Adrenal gland (tissue), 12 donors: ENCODE data around the gene WHRN. TPM values are rescaled to one million over a fixed set of nuclear protein-coding genes. Genes with fewer than 3 reads are reported as not detected.

Experiments used
- DNase-seq, 7 donors: peaks; one replicate each; pipeline ENCODE4 v3.0.0-alpha.2; 2019 to 2020
- H3K27ac ChIP-seq, 5 donors: fragments of 200-600 bp; sonication (generic) in 4 of 5; 1 replicate in 3 of 5; 2 replicates in 2 of 5; pipeline versions ENCODE4 v1.5.1 to v1.8.0; 2016 to 2020; ENCODE audit warnings: mild to moderate bottlenecking in 1 of 5
- H3K27me3 ChIP-seq: fragments of 200-600 bp; 2 replicates; pipeline ENCODE4 v1.8.0; 2021
- H3K36me3 ChIP-seq, 2 donors: fragments of 200-600 bp; replicated peaks in 1 of 2; 1 replicate in 1 of 2; 2 replicates in 1 of 2; pipeline versions ENCODE4 v1.5.1 to v1.8.0; 2018 to 2022
- H3K4me1 ChIP-seq, 2 donors: fragments of 200-600 bp; replicated peaks in 1 of 2; 1 replicate in 1 of 2; 2 replicates in 1 of 2; pipeline versions ENCODE4 v1.5.1 to v1.8.0; 2018 to 2021
- H3K4me3 ChIP-seq, 4 donors: fragments of 200-600 bp; sonication (generic) in 3 of 4; one replicate each; pipeline ENCODE4 v1.5.1; 2016 to 2018
- H3K9me3 ChIP-seq, 3 donors: fragments of 200-600 bp; sonication (generic) in 1 of 3; replicated peaks in 1 of 3; 1 replicate in 2 of 3; 2 replicates in 1 of 3; pipeline versions ENCODE4 v1.5.1 to v1.8.0; 2016 to 2021
- POLR2A ChIP-seq, 2 donors: fragments of 450-650 bp; IDR thresholded peaks; one replicate each; pipeline ENCODE4 v1.6.1; 2017; ENCODE audit warnings: antibody characterized with exemption in 2 of 2, mild to moderate bottlenecking in 2 of 2, moderate library complexity in 1 of 2
- WGBS, 4 donors: extraction: QIAGEN DNeasy Blood & Tissue Kit in 2 of 4; methylation state at CpG; one replicate each; pipeline versions ENCODE4 v1.1.5 to v1.1.7; 2013 to 2017; 5-methylcytosine and 5-hydroxymethylcytosine counted together
- intact Hi-C, 2 donors: fragments of 100-400 bp; cut with DNase I; formaldehyde crosslinking; loops; one replicate each; pipeline versions ENCODE4 v1.14.1 to v1.15.0; 2022 to 2023
- polyA plus RNA-seq, 3 donors: library from polyadenylated mRNA; stranded (reverse); fragments of 200-250 nt in 2 of 3; fragments of 350-450 nt in 1 of 3; fragmentation: Illumina TruSeq in 1 of 3; extraction: RNeasy Lipid Tissue Mini Kit (QIAGEN cat#74804) in 1 of 3; gene quantifications; one replicate each; pipeline ENCODE4 v1.2.3, GENCODE V29; 2013 to 2014
- total RNA-seq, 9 donors: library from RNA; depleted of rRNA in 4 of 9; stranded (reverse); fragments of >200 nt in 4 of 9; fragments of 120-200 nt in 1 of 9; fragmentation: NEBNext Ultra II Directional in 1 of 9; extraction: Animal tissue kit (Norgen Biotek cat#: 25700) in 1 of 9; gene quantifications; one replicate each; pipeline versions ENCODE4 v1.1.0 to v1.2.4, GENCODE V29; 2013 to 2023
- TF ChIP-seq, protein P1 (sequence below), 6 experiments: fragments of 450-650 bp in 4 of 6; fragments of 200-600 bp in 2 of 6; sonication (generic) in 1 of 6; IDR thresholded peaks; 1 replicate in 5 of 6; 2 replicates in 1 of 6; pipeline versions ENCODE4 v1.5.1 to v1.8.0; 2016 to 2021; ENCODE audit warnings: antibody characterized with exemption in 6 of 6, mild to moderate bottlenecking in 2 of 6, moderate library complexity in 1 of 6
- donor health status: healthy with polysubstance abuse.
- donor health status: Bipolar disorder and iron deficiency.
- donor health status: DM: yes; HTN: yes; CAD: no.
- donor health status: DM: no; HTN: no; CAD: no.
- donor health status: DM: no; HTN: no; CAD: no.
- donor health status: DM: yes; HTN: yes; CAD: no.

Gene WHRN
- total and polyA plus RNA-seq, 12 donors = 33.4 to 359 (median 96.4) TPM

DNA sequence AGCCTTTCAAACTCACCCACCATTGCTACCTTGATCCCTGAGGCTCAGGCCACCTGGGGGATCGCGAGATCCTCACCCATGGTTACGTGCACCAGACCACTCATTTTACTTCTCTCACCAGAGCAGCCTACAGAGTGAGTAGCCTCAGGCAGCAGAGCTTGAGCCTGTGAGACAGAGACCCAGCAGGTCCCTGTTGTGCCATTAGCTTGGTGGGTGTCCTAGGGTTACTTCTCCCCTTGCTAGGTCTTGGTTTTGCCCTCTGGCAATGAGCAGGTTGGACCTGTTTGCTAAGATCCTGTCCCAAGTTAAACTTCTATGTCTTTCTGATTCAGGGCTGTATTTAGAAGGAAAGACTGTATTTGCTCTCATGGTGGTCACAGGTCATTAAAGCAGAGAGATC lies 21.8 kb downstream of the WHRN start:
- H3K4me1 ChIP-seq = peaks cover 26 to 87% of the 10 kb centered on the region in 2 donors
- H3K36me3 ChIP-seq = no peaks in the 10 kb centered on the region
- H3K27ac ChIP-seq = peak overlapping the region in 4 of 5 donors; percentile 64 to 91 (median 76)
- H3K27me3 ChIP-seq = no peaks in the 10 kb centered on the region
- H3K9me3 ChIP-seq = no peaks in the 10 kb centered on the region
- TF ChIP-seq POLR2A (IDR thresholded peaks at IDR 0.05) = no peak
- TF ChIP-seq, protein P1, sequence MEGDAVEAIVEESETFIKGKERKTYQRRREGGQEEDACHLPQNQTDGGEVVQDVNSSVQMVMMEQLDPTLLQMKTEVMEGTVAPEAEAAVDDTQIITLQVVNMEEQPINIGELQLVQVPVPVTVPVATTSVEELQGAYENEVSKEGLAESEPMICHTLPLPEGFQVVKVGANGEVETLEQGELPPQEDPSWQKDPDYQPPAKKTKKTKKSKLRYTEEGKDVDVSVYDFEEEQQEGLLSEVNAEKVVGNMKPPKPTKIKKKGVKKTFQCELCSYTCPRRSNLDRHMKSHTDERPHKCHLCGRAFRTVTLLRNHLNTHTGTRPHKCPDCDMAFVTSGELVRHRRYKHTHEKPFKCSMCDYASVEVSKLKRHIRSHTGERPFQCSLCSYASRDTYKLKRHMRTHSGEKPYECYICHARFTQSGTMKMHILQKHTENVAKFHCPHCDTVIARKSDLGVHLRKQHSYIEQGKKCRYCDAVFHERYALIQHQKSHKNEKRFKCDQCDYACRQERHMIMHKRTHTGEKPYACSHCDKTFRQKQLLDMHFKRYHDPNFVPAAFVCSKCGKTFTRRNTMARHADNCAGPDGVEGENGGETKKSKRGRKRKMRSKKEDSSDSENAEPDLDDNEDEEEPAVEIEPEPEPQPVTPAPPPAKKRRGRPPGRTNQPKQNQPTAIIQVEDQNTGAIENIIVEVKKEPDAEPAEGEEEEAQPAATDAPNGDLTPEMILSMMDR (IDR thresholded peaks at IDR 0.05) = no peak
- H3K4me3 ChIP-seq = no peak overlapping the region
- 85 to 95% (median 89%) methylated on average over 3 of the region's 3 CpGs for WGBS, 4 donors
- DNase-seq = peak in 1 of 7 donors; percentile 6
- intact Hi-C loops = no loop called here

DNA sequence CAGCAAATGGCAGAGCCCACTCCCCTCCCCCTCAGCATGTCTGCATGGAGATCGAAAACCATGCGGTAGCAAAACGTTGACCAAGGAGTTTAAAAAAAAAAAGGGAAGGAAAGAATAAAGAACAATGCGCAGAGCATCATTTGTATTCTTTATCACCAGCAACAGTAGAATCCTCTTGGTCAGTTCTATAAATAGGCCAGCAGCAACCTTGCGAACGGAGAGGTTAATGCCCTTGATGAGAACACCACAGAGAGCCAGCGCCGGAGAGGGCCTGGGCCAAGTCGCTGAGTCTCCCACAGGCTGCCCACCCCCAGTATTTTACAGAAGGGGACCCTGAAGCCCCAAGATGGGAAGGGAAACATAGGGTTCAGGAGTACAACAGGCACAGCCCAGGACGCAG lies 22.7 kb downstream of the WHRN start:
- TF ChIP-seq, protein P1 (IDR thresholded peaks at IDR 0.05) = no peak
- TF ChIP-seq POLR2A (IDR thresholded peaks at IDR 0.05) = peak in 1 of 2 donors; percentile 42
- H3K4me3 ChIP-seq = no peak overlapping the region
- 18 to 30% (median 23%) methylated on average over 9 to 10 of the region's 10 CpGs for WGBS, 4 donors
- H3K27ac ChIP-seq = peak overlapping the region; percentile 18 to 91 (median 72)
- H3K4me1 ChIP-seq = peaks cover 28 to 86% of the 10 kb centered on the region in 2 donors
- intact Hi-C loops = no loop called here
- no peaks in the 10 kb centered on the region for H3K27me3 ChIP-seq
- H3K36me3 ChIP-seq = peaks cover 0 to 3% of the 10 kb centered on the region in 2 donors
- peak; percentile 65 to 88 (median 83) for DNase-seq
- no peaks in the 10 kb centered on the region for H3K9me3 ChIP-seq

DNA sequence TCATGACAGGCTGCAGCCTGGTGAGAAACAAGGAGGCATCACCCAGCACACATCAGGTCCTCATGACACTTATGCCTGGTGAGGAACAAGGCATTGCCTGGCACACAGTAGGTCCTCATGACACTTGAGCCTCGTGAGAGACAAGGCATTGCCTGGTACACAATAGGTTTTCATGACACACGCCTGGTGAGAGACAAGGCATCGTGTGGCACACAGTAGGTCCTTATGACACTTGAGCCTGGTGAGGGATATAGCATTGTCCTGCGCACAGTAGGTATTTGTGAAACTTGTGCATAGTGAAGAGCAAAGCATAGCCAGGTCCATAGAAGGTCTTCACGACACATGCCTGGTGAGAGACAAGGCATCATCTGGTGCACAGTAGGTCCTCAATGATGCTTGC lies 23.5 kb downstream of the WHRN start:
- 79 to 89% (median 85%) methylated on average over 5 of the region's 5 CpGs for WGBS, 4 donors
- TF ChIP-seq, protein P1 (IDR thresholded peaks at IDR 0.05) = no peak
- no peak for TF ChIP-seq POLR2A (IDR thresholded peaks at IDR 0.05)
- intact Hi-C loops = no loop called here
- no peak overlapping the region for H3K4me3 ChIP-seq
- peak overlapping the region in 4 of 5 donors; percentile 64 to 82 (median 76) for H3K27ac ChIP-seq
- H3K27me3 ChIP-seq = no peaks in the 10 kb centered on the region
- H3K4me1 ChIP-seq = peaks cover 36 to 88% of the 10 kb centered on the region in 2 donors
- no peak for DNase-seq
- no peaks in the 10 kb centered on the region for H3K9me3 ChIP-seq
- H3K36me3 ChIP-seq = peaks cover 0 to 3% of the 10 kb centered on the region in 2 donors

DNA sequence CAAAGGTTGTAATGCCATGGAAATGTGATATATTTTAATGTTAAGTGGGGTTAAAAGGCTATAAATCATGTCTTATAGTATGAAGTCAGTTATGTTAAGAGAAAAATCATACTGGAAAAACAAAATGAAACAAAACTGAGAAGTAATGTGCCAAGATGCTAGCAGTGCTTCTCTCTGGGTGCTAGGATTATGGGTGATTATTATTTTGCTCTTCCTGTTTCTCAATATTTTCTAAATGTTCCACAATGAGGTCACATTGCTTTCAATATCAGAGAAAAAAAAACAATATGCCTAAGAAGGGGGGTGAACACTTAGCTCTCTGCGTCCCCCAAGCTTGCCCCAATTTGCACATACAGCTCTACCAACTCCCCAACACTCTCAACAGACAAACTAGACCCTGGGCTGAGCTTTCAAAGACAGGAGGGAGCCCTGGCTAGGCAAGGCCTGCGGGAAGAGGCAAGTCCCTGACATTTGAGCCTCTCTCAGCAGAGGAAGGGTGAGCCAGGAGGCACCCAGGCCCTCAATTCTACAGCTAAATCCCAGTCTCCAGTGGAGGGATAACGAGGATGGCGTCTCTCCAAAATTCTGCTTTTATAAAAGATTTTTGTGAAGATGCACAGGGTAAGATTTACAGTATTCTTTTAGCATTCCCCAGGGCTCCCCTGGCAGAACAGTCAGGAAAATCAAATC lies 24.4 kb downstream of the WHRN start:
- Histone ChIP-seq H3K36me3 (peaks cover 0 to 3% of the 10 kb centered on the region in 2 donors), H3K4me3 (no peak overlapping the region), H3K27ac (peak overlapping the region in 3 of 5 donors; percentile 72 to 82 (median 80)), H3K4me1 (peaks cover 45 to 90% of the 10 kb centered on the region in 2 donors), H3K9me3 (no peaks in the 10 kb centered on the region), H3K27me3 (no peaks in the 10 kb centered on the region)
- TF ChIP-seq POLR2A (IDR thresholded peaks at IDR 0.05) = no peak
- TF ChIP-seq, protein P1 (IDR thresholded peaks at IDR 0.05) = no peak
- intact Hi-C loops = no loop called here
- WGBS, 4 donors = 44 to 55% (median 53%) methylated on average over 4 of the region's 4 CpGs
- DNase-seq = no peak
